DOHH2 (cell line): ENCODE data around the gene KRTAP10-2.

Experiments used
- H3F3A ChIP-seq: fragments of 200-600 bp; sonication (generic), shearing (Covaris generic); 2 replicates; pipeline ENCODE4 v1.6.0; 2016; ENCODE audit warnings: antibody characterized with exemption, mild to moderate bottlenecking; ENCODE audit not compliant: control insufficient read depth, insufficient read depth
- H3K27ac ChIP-seq: fragments of 200-600 bp; sonication (generic); 2 replicates; pipeline ENCODE4 v1.5.1; 2014; ENCODE audit warnings: low read depth, mild to moderate bottlenecking, low read length, moderate library complexity
- H3K27me3 ChIP-seq: fragments of 200-600 bp; sonication (generic); 2 replicates; pipeline ENCODE4 v1.6.1; 2014; ENCODE audit warnings: mild to moderate bottlenecking, low read length, mixed read lengths; ENCODE audit not compliant: control insufficient read depth
- H3K36me3 ChIP-seq: fragments of 200-600 bp; sonication (generic); 2 replicates; pipeline ENCODE4 v1.6.1; 2014; ENCODE audit warnings: mild to moderate bottlenecking, low read length, moderate library complexity, mixed read lengths; ENCODE audit not compliant: control insufficient read depth
- H3K4me1 ChIP-seq: fragments of 200-600 bp; sonication (generic); 2 replicates; pipeline ENCODE4 v1.6.1; 2014; ENCODE audit warnings: mild to moderate bottlenecking, low read length, mixed read lengths; ENCODE audit not compliant: control insufficient read depth
- H3K4me2 ChIP-seq: fragments of 200-600 bp; sonication (generic); 2 replicates; pipeline ENCODE4 v1.6.0; 2014; ENCODE audit warnings: mild to moderate bottlenecking, low read length, moderate library complexity
- H3K4me3 ChIP-seq: fragments of 200-600 bp; sonication (generic); 2 replicates; pipeline ENCODE4 v1.5.1; 2014; ENCODE audit warnings: mild to moderate bottlenecking, low read length, mixed read lengths
- H3K79me2 ChIP-seq: fragments of 200-600 bp; sonication (generic); 2 replicates; pipeline ENCODE4 v1.6.1; 2014; ENCODE audit warnings: mild to moderate bottlenecking, low read length, mixed read lengths; ENCODE audit not compliant: control insufficient read depth
- H3K9me2 ChIP-seq: fragments of 200-600 bp; sonication (generic); replicated peaks from 2 replicates; pipeline ENCODE4 v1.6.1; 2014; ENCODE audit warnings: mild to moderate bottlenecking, low read length, mixed read lengths; ENCODE audit not compliant: control insufficient read depth
- H3K9me3 ChIP-seq: fragments of 200-600 bp; sonication (generic); 2 replicates; pipeline ENCODE4 v1.6.1; 2014; ENCODE audit warnings: antibody characterized with exemption, low read length, mixed read lengths; ENCODE audit not compliant: control insufficient read depth, insufficient read depth
- H4K20me1 ChIP-seq: fragments of 200-600 bp; sonication (generic); 2 replicates; pipeline ENCODE4 v1.6.0; 2014; ENCODE audit warnings: low read depth, mild to moderate bottlenecking, antibody characterized with exemption, low read length, moderate library complexity; ENCODE audit not compliant: control insufficient read depth, insufficient read depth
- EZH2phosphoT487 ChIP-seq: fragments of 200-600 bp; sonication (generic); IDR thresholded peaks from 2 replicates; pipeline ENCODE4 v1.6.1; 2017; ENCODE audit warnings: borderline replicate concordance, mild to moderate bottlenecking, antibody characterized with exemption, low read length, moderate library complexity, mixed read lengths
- TF ChIP-seq, protein P1 (sequence below): fragments of 200-600 bp; sonication (generic); IDR thresholded peaks from one replicate; pipeline ENCODE4 v1.5.1; 2014; ENCODE audit warnings: antibody characterized with exemption, mild to moderate bottlenecking, low read depth, low read length; ENCODE audit not compliant: poor library complexity, severe bottlenecking

KRTAP10-2 gene

DNA sequence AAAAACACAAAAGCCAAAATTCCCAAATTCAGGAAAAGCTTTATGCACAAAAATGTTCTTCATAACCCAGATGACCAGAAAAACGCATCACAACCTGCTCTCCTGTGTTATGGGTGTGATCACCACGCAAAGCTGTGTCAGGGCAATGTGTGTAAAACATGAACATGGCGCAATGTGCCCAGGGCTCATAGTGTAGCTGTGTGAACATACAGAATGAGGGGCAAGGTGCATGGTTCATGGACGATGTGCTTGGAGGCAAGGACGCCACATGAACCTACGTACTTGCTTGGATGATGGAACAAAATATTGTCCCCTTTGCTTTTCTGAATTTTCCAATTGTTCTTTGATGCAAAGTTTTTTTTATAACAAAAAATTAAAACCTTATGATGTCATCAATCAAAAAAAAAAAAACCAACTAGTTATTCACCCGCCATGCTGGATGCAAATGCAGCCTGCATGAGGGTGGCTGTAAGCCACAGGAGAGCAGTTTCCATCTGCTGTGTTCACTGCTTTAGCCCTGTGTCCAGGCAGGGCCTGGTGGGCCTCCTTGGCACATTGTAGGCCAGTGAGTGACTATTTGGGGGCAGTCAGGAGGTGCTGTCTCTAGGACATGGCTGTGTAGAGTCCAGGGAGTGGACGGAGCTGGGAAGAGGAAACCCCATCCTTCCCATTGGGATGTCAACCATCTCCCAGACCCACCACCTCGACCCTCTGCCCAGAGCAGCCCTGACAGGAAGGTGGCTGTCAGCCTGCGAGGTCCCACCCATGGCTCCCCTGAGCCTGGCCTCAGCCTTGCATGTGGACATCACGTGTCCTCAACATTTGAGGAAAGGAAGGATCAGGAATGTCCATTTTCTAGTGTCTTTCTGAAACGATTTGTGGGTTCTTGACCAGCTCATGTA lies 25.0 kb downstream of the KRTAP10-2 start:
- H3F3A ChIP-seq, result no peaks in the 10 kb centered on the region
- no peaks in the 10 kb centered on the region for H4K20me1 ChIP-seq
- no peak overlapping the region for H3K4me2 ChIP-seq
- H3K27me3 ChIP-seq, result no peaks in the 10 kb centered on the region
- H3K36me3 ChIP-seq, result no peaks in the 10 kb centered on the region
- H3K79me2 ChIP-seq, result no peaks in the 10 kb centered on the region
- H3K4me1 ChIP-seq, result no peaks in the 10 kb centered on the region
- no peaks in the 10 kb centered on the region for H3K9me2 ChIP-seq
- peaks cover 27% of the 10 kb centered on the region; the same call in 1 of the 2 replicates for H3K9me3 ChIP-seq
- H3K27ac ChIP-seq, result no peak overlapping the region
- no peak overlapping the region for H3K4me3 ChIP-seq
- TF ChIP-seq, protein P1, sequence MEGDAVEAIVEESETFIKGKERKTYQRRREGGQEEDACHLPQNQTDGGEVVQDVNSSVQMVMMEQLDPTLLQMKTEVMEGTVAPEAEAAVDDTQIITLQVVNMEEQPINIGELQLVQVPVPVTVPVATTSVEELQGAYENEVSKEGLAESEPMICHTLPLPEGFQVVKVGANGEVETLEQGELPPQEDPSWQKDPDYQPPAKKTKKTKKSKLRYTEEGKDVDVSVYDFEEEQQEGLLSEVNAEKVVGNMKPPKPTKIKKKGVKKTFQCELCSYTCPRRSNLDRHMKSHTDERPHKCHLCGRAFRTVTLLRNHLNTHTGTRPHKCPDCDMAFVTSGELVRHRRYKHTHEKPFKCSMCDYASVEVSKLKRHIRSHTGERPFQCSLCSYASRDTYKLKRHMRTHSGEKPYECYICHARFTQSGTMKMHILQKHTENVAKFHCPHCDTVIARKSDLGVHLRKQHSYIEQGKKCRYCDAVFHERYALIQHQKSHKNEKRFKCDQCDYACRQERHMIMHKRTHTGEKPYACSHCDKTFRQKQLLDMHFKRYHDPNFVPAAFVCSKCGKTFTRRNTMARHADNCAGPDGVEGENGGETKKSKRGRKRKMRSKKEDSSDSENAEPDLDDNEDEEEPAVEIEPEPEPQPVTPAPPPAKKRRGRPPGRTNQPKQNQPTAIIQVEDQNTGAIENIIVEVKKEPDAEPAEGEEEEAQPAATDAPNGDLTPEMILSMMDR, result no peak
- no peak for TF ChIP-seq EZH2phosphoT487

DNA sequence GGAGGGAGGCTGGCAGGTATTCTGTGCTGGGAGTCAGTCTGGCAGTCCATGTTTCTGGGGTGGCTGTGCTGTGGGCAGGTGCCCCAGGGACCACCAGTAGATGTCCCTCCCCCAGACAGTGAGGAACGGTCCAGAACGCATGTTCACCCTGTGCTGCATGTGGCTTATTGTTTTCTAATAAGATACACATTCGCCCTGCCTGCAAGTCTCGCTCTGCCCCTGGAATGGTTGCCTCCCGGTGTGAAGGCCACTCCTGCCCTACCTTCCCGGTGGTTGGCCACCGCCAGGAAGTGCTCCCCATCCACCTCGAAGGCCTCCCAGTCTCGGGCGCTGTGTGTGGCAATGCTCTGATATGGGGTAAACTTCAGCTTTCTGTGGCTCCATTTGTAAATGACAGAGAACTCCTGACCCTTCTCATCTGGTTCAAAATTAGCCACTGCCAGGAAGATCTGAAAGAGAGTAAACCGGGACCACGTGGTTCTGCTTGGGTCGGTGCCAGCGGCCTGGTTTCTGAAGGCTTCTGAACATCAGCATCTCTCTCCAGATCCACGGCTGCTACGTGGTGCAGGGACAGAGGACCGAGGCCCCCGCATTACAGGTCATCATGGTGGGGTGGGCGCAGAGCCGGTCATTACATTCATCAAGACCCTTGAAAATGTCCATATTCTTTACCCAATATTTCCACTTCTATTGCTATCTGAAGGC lies 25.8 kb downstream of the KRTAP10-2 start:
- no peaks in the 10 kb centered on the region for H3K79me2 ChIP-seq

DNA sequence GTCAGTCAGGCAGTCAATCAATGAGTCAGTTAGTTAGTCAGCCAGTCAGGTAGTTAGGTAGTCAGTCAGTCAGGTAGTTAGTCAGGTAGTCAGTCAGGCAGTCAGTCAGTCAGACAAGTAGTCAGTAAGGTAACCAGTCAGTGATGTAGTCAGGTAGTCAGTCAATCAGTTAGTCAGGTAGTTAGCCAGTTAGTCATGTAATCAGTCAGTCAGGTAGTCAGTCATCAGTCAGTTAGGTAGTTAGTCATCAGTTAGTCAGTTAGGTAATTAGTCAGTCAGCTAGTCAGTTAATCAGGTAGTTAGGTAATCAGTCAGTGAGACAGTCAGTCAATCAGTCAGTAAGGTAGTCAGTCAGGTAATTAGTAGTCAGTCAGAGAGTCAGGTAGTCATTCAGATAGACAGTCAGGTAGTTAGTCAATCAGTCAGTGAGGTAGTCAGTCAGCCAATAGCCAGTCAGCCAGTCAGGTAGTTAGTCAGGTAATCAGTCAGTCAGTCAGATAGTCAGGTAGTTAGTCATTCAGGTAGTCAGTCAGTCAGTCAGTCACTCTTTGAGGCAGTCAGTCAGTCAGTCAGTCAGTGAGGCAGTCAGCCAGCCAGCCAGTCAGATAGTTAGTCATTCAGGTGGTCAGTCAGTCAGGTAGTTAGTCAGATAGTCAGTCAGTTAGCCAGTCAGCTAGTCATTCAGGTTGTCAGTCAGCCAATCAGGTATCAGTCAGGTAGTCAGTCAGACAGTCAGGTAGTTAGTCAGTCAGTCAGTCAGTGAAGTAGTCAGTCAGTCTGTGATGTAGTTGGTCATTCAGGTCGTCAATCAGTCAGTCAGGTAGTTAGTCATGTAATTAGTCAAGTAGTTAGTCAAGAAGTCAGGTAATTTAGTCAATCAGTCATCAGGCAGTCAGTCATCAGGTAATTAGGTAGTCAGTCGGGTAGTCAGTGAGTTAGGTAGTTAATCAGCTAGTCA lies 26.6 kb downstream of the KRTAP10-2 start:
- H3K9me2 ChIP-seq, result no peaks in the 10 kb centered on the region
- H3K4me1 ChIP-seq, result no peaks in the 10 kb centered on the region
- H3K79me2 ChIP-seq, result no peaks in the 10 kb centered on the region
- no peak overlapping the region for H3K4me3 ChIP-seq
- TF ChIP-seq, protein P1, result no peak
- no peak for TF ChIP-seq EZH2phosphoT487
- H3K27me3 ChIP-seq, result no peaks in the 10 kb centered on the region
- H3K36me3 ChIP-seq, result no peaks in the 10 kb centered on the region
- no peak overlapping the region for H3K27ac ChIP-seq
- no peaks in the 10 kb centered on the region for H3F3A ChIP-seq
- no peak overlapping the region for H3K4me2 ChIP-seq
- H3K9me3 ChIP-seq, result peaks cover 34% of the 10 kb centered on the region; the same call in 1 of the 2 replicates
- no peaks in the 10 kb centered on the region for H4K20me1 ChIP-seq

More for the DNA sequence above, 25.8 kb downstream of the KRTAP10-2 start:
- Histone ChIP-seq H3F3A (no peaks in the 10 kb centered on the region), H3K9me3 (peaks cover 34% of the 10 kb centered on the region; the same call in 1 of the 2 replicates), H3K4me2 (no peak overlapping the region), H3K27me3 (no peaks in the 10 kb centered on the region), H3K36me3 (no peaks in the 10 kb centered on the region), H3K27ac (no peak overlapping the region), H3K4me1 (no peaks in the 10 kb centered on the region), H4K20me1 (no peaks in the 10 kb centered on the region), H3K9me2 (no peaks in the 10 kb centered on the region), H3K4me3 (no peak overlapping the region)
- TF ChIP-seq, protein P1, result no peak
- no peak for TF ChIP-seq EZH2phosphoT487
